NCI-H345 treated with DMSO at 0.1 percent for 48 hours (cell line): Measurements from ENCODE around the gene PNPLA7.
A peak's percentile ranks its signal among the peaks of the same experiment; 100 is the strongest.
"Not testable (repeated sequence)": the region's sequence is repeated elsewhere in the genome, so short reads cannot be mapped to it uniquely, and the experiment has no call there.

ENCODE experiments used
- DNase-seq: peaks from one replicate; lab custom pipeline; 2025; ENCODE audit not compliant: unreplicated experiment; lab: John Stamatoyannopoulos, UW

Gene PNPLA7

GRCh38 chr9:137423514-137424291, 126.5 kb downstream of the PNPLA7 start:
- no peak for DNase-seq

- peak; percentile 76 for DNase-seq
Measured at GRCh38 chr9:137422604-137423513, 127.3 kb downstream of the PNPLA7 start, which contains the start of the genes EXD3 and NOXA1. TSS of gene EXD3 (minus strand) at chr9:137423162. CDS start at chr9:137395357, 27,805 bp downstream. TSS of gene NOXA1 (plus strand) at chr9:137423393. CDS start at chr9:137423530, 137 bp downstream.

GRCh38 chr9:137421838-137422603, 128.2 kb downstream of the PNPLA7 start:
- DNase-seq, result no peak

GRCh38 chr9:137417161-137418021, 132.8 kb downstream of the PNPLA7 start:
- no peak for DNase-seq

- no peak for DNase-seq
Measured at GRCh38 chr9:137416563-137417151, 133.5 kb downstream of the PNPLA7 start.

GRCh38 chr9:137416006-137416562, 134.1 kb downstream of the PNPLA7 start:
- DNase-seq, result no peak

- DNase-seq, result no peak
Measured at GRCh38 chr9:137415451-137415850, 134.8 kb downstream of the PNPLA7 start.

GRCh38 chr9:137412431-137412830, 137.8 kb downstream of the PNPLA7 start:
- DNase-seq, result no peak

- no peak for DNase-seq
Measured at GRCh38 chr9:137411645-137412380, 138.4 kb downstream of the PNPLA7 start.

- no peak for DNase-seq
Measured at GRCh38 chr9:137411260-137411644, 138.9 kb downstream of the PNPLA7 start.

- DNase-seq, result no peak
Measured at GRCh38 chr9:137410891-137411249, 139.3 kb downstream of the PNPLA7 start.

- not testable (repeated sequence) for DNase-seq
Measured at GRCh38 chr9:137410236-137410890, 139.8 kb downstream of the PNPLA7 start.
